Thyroid gland (tissue), 4 donors: ENCODE measurements around the gene MAP1LC3B. TPM values are rescaled to one million over a fixed set of nuclear protein-coding genes. Genes with fewer than 3 reads are reported as not detected.

Experiments
- DNase-seq, 2 donors: peaks; one replicate each; pipeline ENCODE4 v3.0.0-alpha.2; 2019
- H3K27ac ChIP-seq, 3 donors: fragments of 200-600 bp; sonication (generic); 1 replicate in 2 of 3; 2 replicates in 1 of 3; pipeline ENCODE4 v1.5.1; 2016 to 2019; ENCODE audit warnings: mild to moderate bottlenecking in 1 of 3, moderate library complexity in 1 of 3
- H3K27me3 ChIP-seq: fragments of 200-600 bp; sonication (generic); one replicate; pipeline ENCODE4 v1.5.1; 2019
- H3K36me3 ChIP-seq, 2 donors: fragments of 200-600 bp; sonication (generic); one replicate each; pipeline ENCODE4 v1.5.1; 2016 to 2019
- H3K4me1 ChIP-seq, 2 donors: fragments of 200-600 bp; sonication (generic); one replicate each; pipeline ENCODE4 v1.5.1; 2017 to 2019
- H3K4me3 ChIP-seq, 3 donors: fragments of 200-600 bp; sonication (generic); replicated peaks in 1 of 3; 1 replicate in 2 of 3; 2 replicates in 1 of 3; pipeline ENCODE4 v1.5.1; 2016; ENCODE audit warnings: mild to moderate bottlenecking in 1 of 3
- H3K9me3 ChIP-seq: fragments of 200-600 bp; sonication (generic); one replicate; pipeline ENCODE4 v1.5.1; 2017
- POLR2A ChIP-seq, 2 donors: fragments of 450-650 bp; IDR thresholded peaks; one replicate each; pipeline ENCODE4 v1.6.1; 2017; ENCODE audit warnings: antibody characterized with exemption in 2 of 2, mild to moderate bottlenecking in 2 of 2, moderate library complexity in 1 of 2
- WGBS, 2 donors: methylation state at CpG; one replicate each; pipeline ENCODE4 v1.1.5; 2017; 5-methylcytosine and 5-hydroxymethylcytosine counted together
- intact Hi-C: fragments of 100-400 bp; cut with DNase I; formaldehyde crosslinking; loops from one replicate; pipeline ENCODE4 v1.15.1; 2023
- total RNA-seq, 4 donors: library from RNA; depleted of rRNA; stranded (reverse); fragments of >200 nt; gene quantifications; one replicate each; pipeline ENCODE4 v1.2.3, GENCODE V29; 2016
- TF ChIP-seq, protein P1 (sequence below), 6 experiments: fragments of 200-600 bp in 3 of 6; fragments of 450-650 bp in 3 of 6; sonication (generic) in 3 of 6; IDR thresholded peaks; one replicate each; pipeline ENCODE4 v1.5.1; 2016 to 2019; ENCODE audit warnings: antibody characterized with exemption in 6 of 6, mild to moderate bottlenecking in 2 of 6, inconsistent platforms in 1 of 6, moderate library complexity in 1 of 6

MAP1LC3B gene
- total RNA-seq, 4 donors from 2014 or later = 51.8 to 84.3 (median 67.3) TPM

DNA sequence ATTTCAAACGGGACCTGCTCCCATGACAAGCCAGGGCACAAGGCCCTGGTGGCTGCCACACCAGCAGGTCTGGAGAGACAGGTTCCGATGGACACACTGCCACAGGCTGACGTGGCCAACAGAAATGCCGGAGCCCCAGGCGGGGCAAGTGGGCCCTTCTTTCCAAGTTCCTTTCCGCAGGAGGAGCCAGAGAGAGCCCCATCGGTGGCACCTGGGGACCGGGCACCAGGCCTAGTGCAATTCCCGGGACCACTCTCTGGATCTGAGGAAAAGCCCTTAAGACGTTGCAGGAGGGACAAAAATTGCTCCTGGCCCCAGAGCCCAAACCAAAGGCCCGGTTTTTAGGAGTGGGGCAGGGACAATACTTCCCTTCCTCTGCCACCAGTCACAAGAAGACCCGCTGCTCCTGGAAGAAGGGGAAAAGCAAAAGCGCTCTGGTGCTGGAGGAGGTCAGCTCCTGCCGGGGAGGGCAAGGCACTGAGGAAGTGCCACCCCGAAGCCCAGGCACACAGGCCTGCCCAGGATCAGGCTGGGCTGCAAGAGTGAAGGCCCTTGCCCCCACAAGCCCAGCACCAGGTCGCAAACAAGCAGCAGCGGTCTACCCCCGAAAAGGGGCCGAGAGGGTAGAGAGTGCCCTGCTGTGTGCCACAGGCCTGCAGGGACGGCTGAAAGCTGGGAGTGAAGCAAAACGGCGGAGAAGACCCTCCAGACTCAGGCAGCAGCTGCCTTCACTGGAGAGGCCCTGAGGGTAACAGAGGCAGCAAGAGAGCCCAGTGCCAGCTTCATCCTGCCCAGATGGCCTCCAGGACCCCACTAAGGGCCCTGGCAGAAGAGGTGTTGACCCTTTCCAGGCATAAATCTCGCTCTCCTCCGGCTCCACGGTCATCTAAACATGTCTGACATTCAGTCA, 29.1 kb downstream of the MAP1LC3B start:
- Histone ChIP-seq H3K36me3 (peaks cover 43 to 46% of the 10 kb centered on the region in 2 donors), H3K4me1 (peaks cover 0 to 3% of the 10 kb centered on the region in 2 donors), H3K27ac (no peak overlapping the region), H3K4me3 (no peak overlapping the region), H3K9me3 (no peaks in the 10 kb centered on the region), H3K27me3 (no peaks in the 10 kb centered on the region)
- no peak for TF ChIP-seq POLR2A (IDR thresholded peaks at IDR 0.05)
- TF ChIP-seq, protein P1, sequence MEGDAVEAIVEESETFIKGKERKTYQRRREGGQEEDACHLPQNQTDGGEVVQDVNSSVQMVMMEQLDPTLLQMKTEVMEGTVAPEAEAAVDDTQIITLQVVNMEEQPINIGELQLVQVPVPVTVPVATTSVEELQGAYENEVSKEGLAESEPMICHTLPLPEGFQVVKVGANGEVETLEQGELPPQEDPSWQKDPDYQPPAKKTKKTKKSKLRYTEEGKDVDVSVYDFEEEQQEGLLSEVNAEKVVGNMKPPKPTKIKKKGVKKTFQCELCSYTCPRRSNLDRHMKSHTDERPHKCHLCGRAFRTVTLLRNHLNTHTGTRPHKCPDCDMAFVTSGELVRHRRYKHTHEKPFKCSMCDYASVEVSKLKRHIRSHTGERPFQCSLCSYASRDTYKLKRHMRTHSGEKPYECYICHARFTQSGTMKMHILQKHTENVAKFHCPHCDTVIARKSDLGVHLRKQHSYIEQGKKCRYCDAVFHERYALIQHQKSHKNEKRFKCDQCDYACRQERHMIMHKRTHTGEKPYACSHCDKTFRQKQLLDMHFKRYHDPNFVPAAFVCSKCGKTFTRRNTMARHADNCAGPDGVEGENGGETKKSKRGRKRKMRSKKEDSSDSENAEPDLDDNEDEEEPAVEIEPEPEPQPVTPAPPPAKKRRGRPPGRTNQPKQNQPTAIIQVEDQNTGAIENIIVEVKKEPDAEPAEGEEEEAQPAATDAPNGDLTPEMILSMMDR (IDR thresholded peaks at IDR 0.05) = no peak
- intact Hi-C loops = no loop called here
- 92 to 94% methylated on average over 19 to 25 of the region's 25 CpGs for WGBS, 2 donors
- no peak for DNase-seq

DNA sequence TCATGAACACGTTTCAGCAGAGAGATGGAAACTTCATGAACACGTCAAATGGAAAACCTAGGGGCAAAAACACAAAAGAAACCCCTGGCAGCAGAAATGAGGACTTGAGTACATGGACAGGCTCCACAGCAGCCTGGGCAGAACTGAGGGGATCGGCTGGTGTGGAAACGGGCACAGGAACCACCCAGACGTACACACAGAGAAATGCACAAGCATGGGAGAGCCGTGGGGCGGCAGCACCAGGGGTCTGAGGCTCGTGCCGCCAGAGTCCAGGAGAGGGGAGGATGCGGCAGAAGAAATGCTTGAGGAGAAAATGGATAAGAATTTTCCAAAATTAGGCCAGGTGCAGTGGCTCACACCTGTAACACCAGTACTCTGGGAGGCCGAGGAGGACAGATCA, 30.0 kb downstream of the MAP1LC3B start:
- Histone ChIP-seq H3K27me3 (no peaks in the 10 kb centered on the region), H3K27ac (no peak overlapping the region), H3K4me3 (no peak overlapping the region), H3K4me1 (peaks cover 6 to 11% of the 10 kb centered on the region in 2 donors), H3K36me3 (peaks cover 40 to 43% of the 10 kb centered on the region in 2 donors), H3K9me3 (no peaks in the 10 kb centered on the region)
- intact Hi-C loops = no loop called here
- TF ChIP-seq POLR2A (IDR thresholded peaks at IDR 0.05) = no peak
- TF ChIP-seq, protein P1 (IDR thresholded peaks at IDR 0.05) = no peak
- no peak for DNase-seq
- 94 to 95% methylated on average over 11 of the region's 11 CpGs for WGBS, 2 donors

DNA sequence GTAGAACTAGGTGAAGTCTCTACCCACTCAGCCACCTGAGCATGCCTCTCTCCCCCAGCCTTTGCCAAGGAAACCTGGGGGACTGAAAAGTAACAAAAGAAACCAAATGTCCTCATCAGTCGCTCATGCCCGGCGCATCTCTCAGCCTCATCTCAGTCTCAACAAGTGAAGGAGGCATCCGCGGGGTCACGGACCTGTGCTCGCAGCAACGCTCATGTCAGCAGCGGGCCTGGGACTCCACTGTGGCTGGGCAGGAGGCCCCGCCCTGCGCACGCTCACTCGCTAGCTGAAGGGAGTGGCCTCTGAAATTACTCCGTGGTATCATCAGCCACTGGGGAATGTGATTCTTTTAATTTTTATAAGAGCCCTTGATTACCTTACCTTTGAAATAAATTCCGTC, 31.3 kb downstream of the MAP1LC3B start:
- H3K4me1 ChIP-seq = peaks cover 9 to 13% of the 10 kb centered on the region in 2 donors
- intact Hi-C loops = no loop called here
- H3K27me3 ChIP-seq = no peaks in the 10 kb centered on the region
- peaks cover 33 to 35% of the 10 kb centered on the region in 2 donors for H3K36me3 ChIP-seq
- no peak for DNase-seq
- H3K27ac ChIP-seq = no peak overlapping the region
- no peak for TF ChIP-seq POLR2A (IDR thresholded peaks at IDR 0.05)
- TF ChIP-seq, protein P1 (IDR thresholded peaks at IDR 0.05) = no peak
- H3K4me3 ChIP-seq = no peak overlapping the region
- 94 to 96% methylated on average over 15 of the region's 15 CpGs for WGBS, 2 donors
- no peaks in the 10 kb centered on the region for H3K9me3 ChIP-seq

DNA sequence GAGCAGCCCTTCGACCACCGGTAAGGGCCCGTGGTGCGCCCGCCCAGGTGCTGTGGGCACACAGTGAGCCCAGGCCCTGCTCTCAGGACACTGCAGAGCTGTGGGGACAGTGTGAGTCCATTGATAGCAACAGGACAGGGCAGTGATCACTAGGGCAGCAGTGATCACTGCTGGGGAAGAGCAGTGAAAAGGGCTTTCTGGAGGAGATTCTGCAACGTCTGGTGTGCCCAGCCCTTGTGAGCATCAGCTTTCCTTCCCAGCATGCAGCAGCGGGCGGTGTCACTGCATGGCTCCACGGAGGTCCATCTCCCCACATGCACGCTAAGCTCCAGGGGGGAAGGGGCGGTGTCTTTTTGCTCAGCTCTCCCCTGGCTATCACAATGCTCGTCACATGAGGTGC, 32.1 kb downstream of the MAP1LC3B start:
- no peak for DNase-seq
- intact Hi-C loops = no loop called here
- Histone ChIP-seq H3K4me3 (no peak overlapping the region), H3K36me3 (peaks cover 30 to 31% of the 10 kb centered on the region in 2 donors), H3K27ac (no peak overlapping the region), H3K4me1 (peaks cover 9 to 13% of the 10 kb centered on the region in 2 donors), H3K9me3 (no peaks in the 10 kb centered on the region), H3K27me3 (no peaks in the 10 kb centered on the region)
- TF ChIP-seq, protein P1 (IDR thresholded peaks at IDR 0.05) = no peak
- no peak for TF ChIP-seq POLR2A (IDR thresholded peaks at IDR 0.05)
- 75 to 91% methylated on average over 10 to 12 of the region's 12 CpGs for WGBS, 2 donors

DNA sequence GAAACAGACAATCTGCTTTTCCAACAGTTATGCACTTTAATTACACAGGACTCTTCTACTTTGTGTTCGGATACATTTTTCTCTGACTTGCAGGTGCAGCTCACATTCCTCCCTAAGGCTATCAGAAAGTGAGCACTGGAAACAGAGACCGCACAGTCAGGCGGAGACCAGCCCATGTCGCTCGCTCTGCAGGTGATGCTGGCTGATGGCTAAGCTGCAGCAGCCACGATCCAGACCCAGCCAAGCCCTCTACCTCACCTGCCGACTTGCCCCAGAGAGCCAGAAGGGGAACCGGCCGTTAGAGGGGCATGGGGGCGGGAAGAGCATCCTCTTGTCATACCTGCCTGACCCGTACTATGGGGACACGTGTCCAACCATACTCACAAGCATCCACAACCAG, 33.8 kb downstream of the MAP1LC3B start:
- peaks cover 9 to 13% of the 10 kb centered on the region in 2 donors for H3K4me1 ChIP-seq
- no peaks in the 10 kb centered on the region for H3K9me3 ChIP-seq
- TF ChIP-seq POLR2A (IDR thresholded peaks at IDR 0.05) = no peak
- TF ChIP-seq, protein P1 (IDR thresholded peaks at IDR 0.05) = no peak
- peak overlapping the region in 2 of 3 donors; percentile 65 to 78 for H3K27ac ChIP-seq
- H3K4me3 ChIP-seq = no peak overlapping the region
- intact Hi-C loops = no loop called here
- WGBS, 2 donors = 89 to 94% methylated on average over 12 of the region's 12 CpGs
- no peaks in the 10 kb centered on the region for H3K27me3 ChIP-seq
- DNase-seq = no peak
- H3K36me3 ChIP-seq = peaks cover 24 to 31% of the 10 kb centered on the region in 2 donors
